Subcutaneous adipose tissue (tissue), 4 donors: ENCODE data around the gene MAP2K5. TPM values are rescaled to one million over a fixed set of nuclear protein-coding genes. Genes with fewer than 3 reads are reported as not detected.

Experiments
- total RNA-seq, 4 donors: library from RNA; depleted of rRNA; stranded (reverse); fragments of >200 nt; gene quantifications; one replicate each; pipeline ENCODE4 v1.1.0, GENCODE V29; 2016
- TF ChIP-seq, protein P1 (sequence below): fragments of 450-650 bp; IDR thresholded peaks from one replicate; pipeline ENCODE4 v1.5.1; 2016; ENCODE audit warnings: low read depth, mild to moderate bottlenecking, control low read depth, antibody characterized with exemption, moderate library complexity

MAP2K5 gene
- total RNA-seq, 4 donors from 2014 or later, result 20.7 to 23.4 (median 22.3) TPM

GRCh38 chr15:67803299-67803698, 260.8 kb downstream of the MAP2K5 start:
- TF ChIP-seq, protein P1, sequence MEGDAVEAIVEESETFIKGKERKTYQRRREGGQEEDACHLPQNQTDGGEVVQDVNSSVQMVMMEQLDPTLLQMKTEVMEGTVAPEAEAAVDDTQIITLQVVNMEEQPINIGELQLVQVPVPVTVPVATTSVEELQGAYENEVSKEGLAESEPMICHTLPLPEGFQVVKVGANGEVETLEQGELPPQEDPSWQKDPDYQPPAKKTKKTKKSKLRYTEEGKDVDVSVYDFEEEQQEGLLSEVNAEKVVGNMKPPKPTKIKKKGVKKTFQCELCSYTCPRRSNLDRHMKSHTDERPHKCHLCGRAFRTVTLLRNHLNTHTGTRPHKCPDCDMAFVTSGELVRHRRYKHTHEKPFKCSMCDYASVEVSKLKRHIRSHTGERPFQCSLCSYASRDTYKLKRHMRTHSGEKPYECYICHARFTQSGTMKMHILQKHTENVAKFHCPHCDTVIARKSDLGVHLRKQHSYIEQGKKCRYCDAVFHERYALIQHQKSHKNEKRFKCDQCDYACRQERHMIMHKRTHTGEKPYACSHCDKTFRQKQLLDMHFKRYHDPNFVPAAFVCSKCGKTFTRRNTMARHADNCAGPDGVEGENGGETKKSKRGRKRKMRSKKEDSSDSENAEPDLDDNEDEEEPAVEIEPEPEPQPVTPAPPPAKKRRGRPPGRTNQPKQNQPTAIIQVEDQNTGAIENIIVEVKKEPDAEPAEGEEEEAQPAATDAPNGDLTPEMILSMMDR, result no peak

- TF ChIP-seq, protein P1, result no peak
Observed at GRCh38 chr15:67803996-67804843, 261.7 kb downstream of the MAP2K5 start.

DNA sequence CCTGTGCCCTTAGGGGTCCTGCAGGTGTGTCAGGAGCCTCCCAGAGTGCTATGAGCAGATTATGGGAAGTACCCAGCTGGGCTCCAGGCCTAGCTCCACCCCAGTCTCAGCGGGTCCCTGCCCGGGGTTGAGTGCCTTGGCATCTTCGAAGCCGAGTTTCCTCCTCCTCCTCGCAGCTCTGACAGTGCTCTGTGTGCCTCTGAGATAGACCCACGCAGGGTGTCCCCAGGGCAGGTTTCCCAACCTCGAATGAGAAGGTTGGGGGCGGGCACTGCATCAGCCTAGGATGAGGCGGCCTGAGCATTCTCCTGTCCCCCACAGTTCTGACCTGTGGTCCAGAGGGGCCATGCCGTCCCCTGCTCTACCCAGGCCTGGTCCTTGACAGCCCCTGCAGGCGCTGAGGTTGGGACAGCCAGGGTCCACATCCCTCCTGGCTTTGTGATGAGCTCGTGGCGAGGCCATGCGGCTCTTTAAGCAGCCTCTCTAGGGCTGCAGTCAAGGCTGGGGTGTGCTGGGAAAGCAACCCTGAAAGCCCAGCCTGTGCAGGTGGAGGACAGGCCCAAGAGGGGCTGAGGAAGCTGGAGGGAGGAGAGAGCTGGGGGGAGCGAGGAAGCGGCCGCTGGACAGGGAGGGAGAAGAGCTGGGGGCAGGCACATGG, 262.6 kb downstream of the MAP2K5 start:
- TF ChIP-seq, protein P1, result no peak

- TF ChIP-seq, protein P1, result no peak
Observed at GRCh38 chr15:67805666-67806516, 263.4 kb downstream of the MAP2K5 start.

DNA sequence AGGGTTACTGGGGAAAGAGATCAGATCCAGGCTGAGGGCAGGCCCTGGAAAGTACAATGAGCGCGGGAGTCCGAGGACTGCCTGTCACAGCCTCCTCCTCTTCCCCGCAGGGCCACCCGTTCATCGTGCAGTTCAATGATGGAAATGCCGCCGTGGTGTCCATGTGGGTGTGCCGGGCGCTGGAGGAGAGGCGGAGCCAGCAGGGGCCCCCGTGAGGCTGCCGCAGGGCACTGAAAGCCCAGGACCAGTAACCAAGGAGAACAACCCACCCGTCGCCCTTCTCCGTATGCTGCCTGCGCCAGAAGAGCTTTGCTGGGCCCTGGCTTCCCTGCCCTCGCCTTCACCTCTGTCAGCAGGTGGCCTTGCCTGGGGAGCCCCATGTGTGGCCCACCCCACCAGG, 264.0 kb downstream of the MAP2K5 start:
- TF ChIP-seq, protein P1, result no peak

- TF ChIP-seq, protein P1, result no peak
Observed at GRCh38 chr15:67807141-67807540, 264.6 kb downstream of the MAP2K5 start.
